Astrocyte of the hippocampus (primary cell): Measurements from ENCODE around the gene PREB.
A peak's percentile ranks its signal among the peaks of the same experiment; 100 is the strongest.
"Not testable (repeated sequence)": the region's sequence is repeated elsewhere in the genome, so short reads cannot be mapped to it uniquely, and the experiment has no call there.

Source experiments
- DNase-seq: peaks from one replicate; pipeline ENCODE4 v3.0.0; 2011; ENCODE audit warnings: low read depth, low spot score

PREB gene

GRCh38 chr2:27133905-27134780 is at the start of gene PREB:
PREB (minus strand) TSS chr2:27134636; CDS start chr2:27134421, 215 bp downstream.
- DNase-seq, result peak; percentile 99

DNA sequence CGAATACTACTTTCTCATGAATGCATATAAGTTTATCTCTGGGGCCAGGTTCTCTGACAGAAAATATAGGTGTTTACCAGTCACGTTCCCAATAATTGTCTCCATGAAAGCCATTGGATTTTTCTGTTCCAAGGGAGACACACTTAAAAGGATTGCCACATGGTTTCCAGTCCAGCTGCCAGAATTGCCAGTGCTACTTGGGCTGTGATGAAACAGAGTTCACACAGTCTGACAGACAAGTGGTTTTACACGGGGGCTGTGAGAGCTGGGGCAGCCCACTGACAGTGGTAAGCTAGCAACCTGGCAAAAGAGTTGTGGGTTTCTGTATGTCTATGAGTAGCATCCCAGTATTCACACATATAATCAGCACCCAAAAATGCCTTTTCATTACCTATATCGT is 49.7 kb upstream of the PREB start:
- no peak for DNase-seq

DNA sequence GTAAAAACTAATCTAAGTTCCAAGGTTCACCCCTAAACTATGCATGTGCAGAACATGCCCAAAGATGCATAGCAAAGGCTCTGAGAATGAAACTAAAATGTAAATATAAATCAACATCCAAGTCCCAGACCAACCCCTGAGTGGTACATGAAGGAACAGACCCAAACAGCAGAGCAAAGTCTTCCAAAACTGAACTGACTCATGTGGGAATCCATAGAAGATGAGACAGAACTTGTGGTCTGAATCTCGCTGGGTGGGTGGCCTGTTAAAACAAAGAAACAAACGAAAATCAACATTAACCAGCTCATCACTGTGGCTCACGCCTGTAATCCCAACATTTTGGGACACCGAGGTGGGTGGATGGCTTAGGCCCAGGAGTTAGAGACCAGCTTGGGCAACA is 47.9 kb upstream of the PREB start:
- no peak for DNase-seq

- no peak for DNase-seq
Measured at GRCh38 chr2:27179344-27180000, 45.0 kb upstream of the PREB start.

- DNase-seq, result no peak
Measured at GRCh38 chr2:27178469-27178868, 44.0 kb upstream of the PREB start.

GRCh38 chr2:27177441-27178351 is 43.3 kb upstream of the PREB start:
- no peak for DNase-seq

- DNase-seq, result not testable (repeated sequence)
Measured at GRCh38 chr2:27175781-27176180, 41.3 kb upstream of the PREB start.

GRCh38 chr2:27175330-27175729 is 40.9 kb upstream of the PREB start:
- DNase-seq, result no peak

DNA sequence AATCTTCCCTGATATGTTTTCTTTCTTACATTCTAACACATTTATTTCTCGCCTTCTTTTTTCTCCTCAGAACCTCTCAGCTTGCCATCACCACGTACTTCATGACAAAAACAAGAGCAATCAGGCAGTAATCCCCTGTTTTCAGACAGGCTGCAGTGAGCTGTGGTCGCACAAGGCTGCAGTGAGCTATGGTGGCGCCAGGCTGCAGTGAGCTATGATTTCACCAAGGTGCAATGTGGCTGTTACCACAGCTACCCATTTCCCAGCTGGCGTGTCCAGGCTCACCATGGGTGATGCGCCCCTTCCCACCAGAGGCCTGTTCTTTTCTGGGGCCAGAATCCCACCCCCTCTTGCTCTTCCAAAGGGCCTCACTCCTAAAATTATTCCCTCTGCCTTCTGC is 40.2 kb upstream of the PREB start:
- peak; percentile 63 for DNase-seq

DNA sequence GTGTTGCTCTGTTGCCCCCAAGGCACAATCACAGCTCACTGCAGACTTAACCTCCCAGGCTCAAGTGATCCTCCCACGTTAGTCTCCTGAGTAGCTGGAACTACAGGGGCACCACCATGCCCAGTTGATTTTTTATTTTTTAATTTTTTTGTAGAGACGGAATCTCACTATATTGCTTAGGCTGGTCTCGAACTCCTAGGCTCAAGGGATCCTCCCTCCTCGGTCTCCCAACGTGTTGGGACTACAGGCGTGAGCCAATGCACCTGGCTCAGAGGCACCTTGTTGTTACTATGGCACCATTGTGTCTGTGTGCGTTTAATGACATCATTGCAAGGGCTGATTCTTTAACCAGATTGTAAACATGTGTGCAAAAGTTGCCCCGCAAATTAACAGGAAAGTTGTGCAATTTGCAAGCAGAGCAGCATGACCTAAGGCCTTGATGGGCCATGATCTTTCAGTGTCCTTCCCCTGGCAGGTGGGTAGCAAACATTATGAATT is 37.0 kb upstream of the PREB start:
- DNase-seq, result no peak

GRCh38 chr2:27170581-27171337 is 36.3 kb upstream of the PREB start:
- DNase-seq, result no peak

GRCh38 chr2:27164960-27165763 is 30.7 kb upstream of the PREB start:
- no peak for DNase-seq

- no peak for DNase-seq
Measured at GRCh38 chr2:27162151-27163121, 28.0 kb upstream of the PREB start.

DNA sequence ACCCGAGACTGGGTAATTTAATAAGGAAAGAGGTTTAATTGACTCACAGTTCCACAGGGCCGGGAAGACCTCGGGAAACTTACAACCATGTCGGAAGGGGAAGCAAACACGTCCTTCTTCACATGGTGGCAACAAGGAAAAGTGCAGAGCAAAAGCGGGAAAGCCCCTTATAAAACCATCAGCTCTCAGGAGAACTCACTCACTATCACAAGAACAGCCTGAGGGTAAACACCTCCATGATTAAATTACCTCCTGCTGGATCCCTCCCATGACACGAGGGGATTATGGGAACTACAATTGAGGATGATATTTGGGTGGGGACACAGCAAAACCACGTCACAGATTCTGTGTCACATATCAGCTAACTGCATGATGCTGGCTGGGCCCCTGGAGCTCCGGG is 25.8 kb upstream of the PREB start:
- DNase-seq, result no peak

- no peak for DNase-seq
Measured at GRCh38 chr2:27159271-27159670, 24.8 kb upstream of the PREB start.

- no peak for DNase-seq
Measured at GRCh38 chr2:27158468-27158867, 24.0 kb upstream of the PREB start.

DNA sequence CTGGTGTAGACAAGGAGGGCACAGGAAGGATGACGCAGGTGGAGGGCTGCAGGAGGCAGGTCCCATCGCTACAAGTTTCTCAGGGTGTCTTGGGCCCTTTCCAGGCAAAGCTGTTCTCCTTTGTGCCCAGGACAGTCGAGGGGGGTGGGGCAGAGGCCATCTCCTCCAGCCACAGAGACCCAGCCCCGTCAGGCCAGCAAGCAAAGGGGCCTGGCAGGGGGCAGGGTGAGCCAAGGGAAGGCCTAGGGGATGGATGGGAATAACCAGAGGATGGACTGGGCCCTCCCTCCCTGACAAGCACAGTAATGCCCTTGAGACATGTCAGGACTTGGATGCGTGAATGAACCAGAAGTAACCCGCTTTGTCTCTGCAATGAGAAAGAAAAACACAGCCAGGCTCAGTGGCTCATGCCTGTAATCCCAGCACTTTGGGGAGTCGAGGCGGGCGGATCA is 20.7 kb upstream of the PREB start:
- no peak for DNase-seq

GRCh38 chr2:27154488-27154887 is 20.1 kb upstream of the PREB start:
- no peak for DNase-seq
